GM12878 (cell line): Measurements from ENCODE around the gene OS9. TPM values are rescaled to one million over a fixed set of nuclear protein-coding genes. Genes with fewer than 3 reads are reported as not detected.

Experiments used
- ATAC-seq: fragments of 200-7000 bp; cut with Tn5 transposase; 3 replicates; pipeline ENCODE4 v1.9.1; 2020; ENCODE audit warnings: mild to moderate bottlenecking, moderate library complexity
- BruUV-seq: library from RNA; stranded (reverse); fragments of 400-500 nt; replicated peaks from 2 replicates; lab custom pipeline; 2021; lab: Mats Ljungman, UMichigan
- CTCF ChIA-PET: fragments of 300-600 bp; sonication (Branson Sonifier 250); formaldehyde crosslinking; extraction: SDS; loops from one replicate; lab custom pipeline; 2021; ENCODE audit warnings: inconsistent platforms; lab: Yijun Ruan, JAX
- POLR2A ChIA-PET: fragments of 350-600 bp; formaldehyde crosslinking; extraction: SDS; loops from one replicate; lab custom pipeline; 2021; ENCODE audit warnings: inconsistent platforms; lab: Charles Lee
- RAD21 ChIA-PET: fragments of 300-600 bp; sonication (Branson Sonifier 250); formaldehyde crosslinking; loops from one replicate; lab custom pipeline; 2023; ENCODE audit warnings: antibody characterized with exemption; ENCODE audit not compliant: unreplicated experiment; lab: Charles Lee
- SMC1A ChIA-PET: fragments of 300-600 bp; sonication (Branson Sonifier 250); formaldehyde crosslinking; loops from one replicate; lab custom pipeline; 2023; ENCODE audit not compliant: unreplicated experiment, uncharacterized antibody; lab: Charles Lee
- DNase-seq: peaks from one replicate; pipeline ENCODE4 v3.0.0-alpha.2; 2011; ENCODE audit warnings: low read depth, low spot score
- FAIRE-seq: peaks from 3 replicates; lab custom pipeline; 2011; peaks lifted over from hg19 to GRCh38; lab: Jason Lieb, UNC
- H2AFZ ChIP-seq: 2 replicates; pipeline ENCODE4 v1.6.0; 2011; ENCODE audit warnings: low read depth, low read length, control low read depth; ENCODE audit not compliant: control insufficient read depth
- H3K27ac ChIP-seq: 2 replicates; pipeline ENCODE4 v1.5.1; 2011; ENCODE audit warnings: control low read depth; ENCODE audit not compliant: control insufficient read depth, insufficient read depth
- H3K27me3 ChIP-seq, 2 experiments: replicated peaks in 1 of 2; 2 replicates each; pipeline versions ENCODE4 v1.6.0 to v1.6.1; 2011; ENCODE audit warnings: low read length in 1 of 2; ENCODE audit not compliant: control insufficient read depth in 2 of 2, insufficient read depth in 2 of 2
- H3K36me3 ChIP-seq, 2 experiments: 2 replicates each; pipeline ENCODE4 v1.5.1; 2011; ENCODE audit warnings: low read length in 1 of 2; ENCODE audit not compliant: control insufficient read depth in 2 of 2, insufficient read depth in 2 of 2
- H3K4me1 ChIP-seq: 2 replicates; pipeline ENCODE4 v1.6.1; 2011; ENCODE audit warnings: mild to moderate bottlenecking, low read length, moderate library complexity, mixed read lengths; ENCODE audit not compliant: control insufficient read depth, insufficient read depth
- H3K4me2 ChIP-seq: 2 replicates; pipeline ENCODE4 v1.6.0; 2011; ENCODE audit warnings: control low read depth; ENCODE audit not compliant: control insufficient read depth, insufficient read depth
- H3K4me3 ChIP-seq: fragments of 200-600 bp; sonication (generic); 2 replicates; pipeline ENCODE4 v1.5.1; 2016
- H3K79me2 ChIP-seq: 2 replicates; pipeline ENCODE4 v1.6.0; 2011; ENCODE audit warnings: low read length; ENCODE audit not compliant: control insufficient read depth, insufficient read depth
- H3K9ac ChIP-seq: 2 replicates; pipeline ENCODE4 v1.8.0; 2011; ENCODE audit warnings: low read length, control low read depth, mixed read lengths; ENCODE audit not compliant: control insufficient read depth, insufficient read depth
- H3K9me3 ChIP-seq: replicated peaks from 3 replicates; pipeline ENCODE4 v1.5.1; 2011; ENCODE audit warnings: mild to moderate bottlenecking, low read length; ENCODE audit not compliant: control insufficient read depth, insufficient read depth
- H4K20me1 ChIP-seq: 2 replicates; pipeline ENCODE4 v1.6.0; 2011; ENCODE audit not compliant: control insufficient read depth, insufficient read depth
- ATF2 ChIP-seq: IDR thresholded peaks from 2 replicates; pipeline ENCODE4 v1.6.1; 2012; ENCODE audit warnings: low read length, inconsistent platforms
- BCL11A ChIP-seq: IDR thresholded peaks from 2 replicates; pipeline ENCODE4 v1.6.1; 2011; ENCODE audit warnings: low read depth, low read length
- ESRRA ChIP-seq: IDR thresholded peaks from 2 replicates; pipeline ENCODE4 v1.6.1; 2012; ENCODE audit warnings: mild to moderate bottlenecking, low read length, improper control_type of control experiment
- HDAC6 ChIP-seq: fragments of 200-600 bp; sonication (generic); IDR thresholded peaks from one replicate; pipeline ENCODE4 v1.8.0; 2017; ENCODE audit warnings: antibody characterized with exemption; ENCODE audit not compliant: unreplicated experiment
- MEF2A ChIP-seq: IDR thresholded peaks from 2 replicates; pipeline ENCODE4 v1.6.1; 2011; ENCODE audit warnings: low read depth, mild to moderate bottlenecking, low read length, moderate library complexity; ENCODE audit not compliant: insufficient read depth
- MTA3 ChIP-seq: IDR thresholded peaks from 2 replicates; pipeline ENCODE4 v1.6.1; 2012; ENCODE audit warnings: low read length, inconsistent platforms, borderline replicate concordance
- MYC ChIP-seq: IDR thresholded peaks from 2 replicates; pipeline ENCODE4 v1.6.1; 2011; ENCODE audit warnings: mild to moderate bottlenecking, low read length, moderate library complexity, inconsistent platforms; ENCODE audit not compliant: insufficient read depth, insufficient replicate concordance, insufficient read length, severe bottlenecking
- NR2C2 ChIP-seq: IDR thresholded peaks from 2 replicates; pipeline ENCODE4 v1.6.1; 2011; ENCODE audit warnings: borderline replicate concordance, low read depth; ENCODE audit not compliant: control insufficient read depth, insufficient read length
- PML ChIP-seq: IDR thresholded peaks from 2 replicates; pipeline ENCODE4 v1.6.1; 2012; ENCODE audit warnings: low read length, inconsistent platforms
- POLR2AphosphoS2 ChIP-seq: IDR thresholded peaks from 2 replicates; pipeline ENCODE4 v1.6.1; 2011; ENCODE audit warnings: low read depth, mild to moderate bottlenecking, low read length, improper control_type of control experiment, moderate library complexity
- WRNIP1 ChIP-seq: IDR thresholded peaks from 2 replicates; pipeline ENCODE4 v1.6.1; 2011; ENCODE audit warnings: low read depth, low read length, improper control_type of control experiment, borderline replicate concordance
- WGBS: methylation state at CpG from one replicate; pipeline ENCODE4 v1.1.6; 2016; ENCODE audit warnings: low lambda C conversion rate; ENCODE audit not compliant: insufficient replicate concordance, insufficient coverage; ENCODE audit errors: missing lambda C conversion rate; 5-methylcytosine and 5-hydroxymethylcytosine counted together
- in situ Hi-C: fragments of 300-500 bp; cut with MboI; formaldehyde crosslinking; loops from 9 replicates; pipeline ENCODE4 v1.14.3; 2018; ENCODE audit warnings: mixed read lengths
- intact Hi-C: fragments of 100-400 bp; cut with micrococcal nuclease; formaldehyde crosslinking; loops from one replicate; pipeline ENCODE4 v1.14.2; 2022; ENCODE audit not compliant: unreplicated experiment
- polyA plus RNA-seq, 11 experiments: library from polyadenylated mRNA; depleted of rRNA in 4 of 11; unstranded in 6 of 11; stranded (reverse) in 5 of 11; fragments of >200 nt; fragmentation: Nextera tagmentation in 4 of 11; fragmentation: Illumina TruSeq in 1 of 11; extraction: Ambion mirVana in 4 of 11; extraction: Trizol in 1 of 11; gene quantifications; 1 replicate in 1 of 11; 2 replicates in 10 of 11; pipeline versions ENCODE4 v1.2.1 to v1.2.3, GENCODE V29; 2011 to 2016; ENCODE audit warnings: inconsistent platforms in 2 of 11, missing spikeins in 2 of 11, low read depth in 1 of 11
- total RNA-seq, 4 experiments: library from RNA; depleted of rRNA in 3 of 4; stranded (reverse); fragments of >200 nt in 3 of 4; fragmentation: Illumina TruSeq in 1 of 4; extraction: Trizol in 1 of 4; gene quantifications; 2 replicates each; pipeline versions ENCODE4 v1.2.1 to v1.2.3, GENCODE V29; 2013 to 2021
- TF ChIP-seq, protein P1 (sequence below): fragments of 450-650 bp; IDR thresholded peaks from 2 replicates; pipeline ENCODE4 v1.6.1; 2017; ENCODE audit warnings: mild to moderate bottlenecking
- TF ChIP-seq, protein P2 (sequence below): fragments of 450-650 bp; IDR thresholded peaks from 2 replicates; pipeline ENCODE4 v1.6.1; 2018; ENCODE audit warnings: borderline replicate concordance, mild to moderate bottlenecking; ENCODE audit not compliant: partially characterized antibody

Gene OS9
- total and polyA plus RNA-seq, 10 of the 15 experiments (the other 5 are each of a cell fraction or from before 2014, with no cell fraction given), result 5.2 to 106 (median 79.1) TPM

DNA sequence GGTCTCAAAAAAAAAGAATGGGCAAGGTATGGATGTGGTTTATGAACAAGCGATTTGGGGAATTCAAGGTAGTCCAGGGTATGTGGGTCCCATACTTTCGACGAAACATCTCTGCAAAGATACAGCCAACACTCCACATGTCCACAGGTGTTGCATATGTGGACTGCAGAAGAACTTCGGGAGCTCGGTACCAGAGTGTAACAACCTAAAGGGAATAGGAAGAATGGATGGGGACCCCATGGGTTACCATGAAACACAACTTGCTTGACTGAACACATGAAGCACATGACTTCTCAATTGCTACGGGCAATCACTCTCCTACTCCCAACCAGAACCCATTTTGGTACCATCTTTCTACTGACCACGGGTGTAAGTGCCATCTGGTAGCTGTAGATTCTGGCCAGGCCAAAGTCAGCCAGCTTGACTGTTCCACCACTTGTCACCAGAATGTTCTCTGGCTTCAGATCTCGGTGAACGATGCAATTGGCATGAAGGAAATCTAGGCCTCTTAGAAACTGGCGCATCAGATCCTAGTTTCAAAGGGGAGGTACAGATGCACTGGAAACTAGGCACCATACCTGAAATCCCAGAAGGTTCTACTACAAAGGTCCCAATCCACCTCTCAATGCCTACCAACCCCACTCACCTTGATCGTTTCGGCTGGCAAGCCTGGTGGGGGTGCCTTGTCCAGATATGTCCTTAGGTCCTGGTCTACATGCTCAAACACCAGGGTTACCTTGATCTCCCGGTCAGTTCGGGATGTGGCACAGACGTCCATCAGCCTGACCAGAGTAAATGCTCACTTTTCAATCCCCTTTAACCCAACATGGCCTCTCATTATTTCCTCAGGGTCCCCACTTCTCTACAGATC lies 56.9 kb downstream of the OS9 start (continued):
- TF ChIP-seq MEF2A, result no peak
- 0 out of 2 replicates have a peak, but pooled peaks have one; percentile 27 for TF ChIP-seq PML
- TF ChIP-seq ATF2, result no peak
- TF ChIP-seq WRNIP1, result 0 out of 2 replicates have a peak, but pooled peaks have one; percentile 31
- no peak for TF ChIP-seq BCL11A
- no peak for TF ChIP-seq HDAC6

DNA sequence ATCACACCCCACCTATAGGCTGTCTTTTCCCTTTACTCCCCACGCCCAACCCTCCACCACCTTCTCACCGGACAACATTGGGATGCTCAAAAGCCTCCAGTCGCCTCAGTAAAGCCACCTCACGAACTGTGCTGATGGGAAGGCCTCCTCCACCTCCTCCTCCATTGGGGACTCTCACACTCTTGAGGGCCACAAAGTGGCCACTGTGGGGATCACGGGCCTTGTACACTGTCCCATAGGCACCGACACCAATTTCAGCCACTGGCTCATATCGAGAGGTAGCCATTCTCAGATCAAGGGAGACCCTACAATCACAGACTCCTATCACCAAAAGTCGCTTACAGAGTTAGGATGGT lies 57.5 kb downstream of the OS9 start:
- H3K27me3 ChIP-seq, result no peaks in the 10 kb centered on the region
- peak overlapping the region; percentile 94 for H3K27ac ChIP-seq
- no TSS peak for BruUV-seq
- ChIA-PET RAD21 (interaction anchor here (0.6 to 1.1 kb wide), 4 partner anchors 10 to 190 kb away, joined by 3 to 5 read pairs (median 4); no protein-coding TSS in a partner anchor), SMC1A (no interaction called here), POLR2A (interaction anchor here (0.8 to 1.2 kb wide), 2 partner anchors 10 to 12 kb away, joined by 4 to 18 read pairs; no protein-coding TSS in a partner anchor)
- intact Hi-C loops, result loop anchor here (10.0 kb wide), 1 partner anchor 277 kb away; the partner anchor contains the start of gene ARHGAP9
- H3K4me2 ChIP-seq, result peak overlapping the region; percentile 78
- no peaks in the 10 kb centered on the region for H3K9me3 ChIP-seq
- DNase-seq, result no peak
- peak overlapping the region; percentile 99 for H3K9ac ChIP-seq
- ATAC-seq, result peak; percentile 2
- in situ Hi-C loops, result no loop called here
- H4K20me1 ChIP-seq, result no peaks in the 10 kb centered on the region
- 5% methylated on average over 8 of the region's 8 CpGs for WGBS
- H3K4me1 ChIP-seq, result peaks cover 21% of the 10 kb centered on the region
- H3K79me2 ChIP-seq, result peaks cover 30% of the 10 kb centered on the region
- H3K36me3 ChIP-seq, result peaks cover 6 to 7% of the 10 kb centered on the region in 2 experiments
- H3K4me3 ChIP-seq, result peak overlapping the region; percentile 79
- no peak for FAIRE-seq
- peak overlapping the region; percentile 83 for H2AFZ ChIP-seq
- TF ChIP-seq ESRRA, result no peak
- peak; percentile 35; the same call in 1 of the 2 replicates for TF ChIP-seq MTA3
- TF ChIP-seq BCL11A, result no peak
- TF ChIP-seq, protein P1, sequence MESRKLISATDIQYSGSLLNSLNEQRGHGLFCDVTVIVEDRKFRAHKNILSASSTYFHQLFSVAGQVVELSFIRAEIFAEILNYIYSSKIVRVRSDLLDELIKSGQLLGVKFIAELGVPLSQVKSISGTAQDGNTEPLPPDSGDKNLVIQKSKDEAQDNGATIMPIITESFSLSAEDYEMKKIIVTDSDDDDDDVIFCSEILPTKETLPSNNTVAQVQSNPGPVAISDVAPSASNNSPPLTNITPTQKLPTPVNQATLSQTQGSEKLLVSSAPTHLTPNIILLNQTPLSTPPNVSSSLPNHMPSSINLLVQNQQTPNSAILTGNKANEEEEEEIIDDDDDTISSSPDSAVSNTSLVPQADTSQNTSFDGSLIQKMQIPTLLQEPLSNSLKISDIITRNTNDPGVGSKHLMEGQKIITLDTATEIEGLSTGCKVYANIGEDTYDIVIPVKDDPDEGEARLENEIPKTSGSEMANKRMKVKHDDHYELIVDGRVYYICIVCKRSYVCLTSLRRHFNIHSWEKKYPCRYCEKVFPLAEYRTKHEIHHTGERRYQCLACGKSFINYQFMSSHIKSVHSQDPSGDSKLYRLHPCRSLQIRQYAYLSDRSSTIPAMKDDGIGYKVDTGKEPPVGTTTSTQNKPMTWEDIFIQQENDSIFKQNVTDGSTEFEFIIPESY, result no peak
- 0 out of 2 replicates have a peak, but pooled peaks have one; percentile 22 for TF ChIP-seq POLR2AphosphoS2
- TF ChIP-seq, protein P2, sequence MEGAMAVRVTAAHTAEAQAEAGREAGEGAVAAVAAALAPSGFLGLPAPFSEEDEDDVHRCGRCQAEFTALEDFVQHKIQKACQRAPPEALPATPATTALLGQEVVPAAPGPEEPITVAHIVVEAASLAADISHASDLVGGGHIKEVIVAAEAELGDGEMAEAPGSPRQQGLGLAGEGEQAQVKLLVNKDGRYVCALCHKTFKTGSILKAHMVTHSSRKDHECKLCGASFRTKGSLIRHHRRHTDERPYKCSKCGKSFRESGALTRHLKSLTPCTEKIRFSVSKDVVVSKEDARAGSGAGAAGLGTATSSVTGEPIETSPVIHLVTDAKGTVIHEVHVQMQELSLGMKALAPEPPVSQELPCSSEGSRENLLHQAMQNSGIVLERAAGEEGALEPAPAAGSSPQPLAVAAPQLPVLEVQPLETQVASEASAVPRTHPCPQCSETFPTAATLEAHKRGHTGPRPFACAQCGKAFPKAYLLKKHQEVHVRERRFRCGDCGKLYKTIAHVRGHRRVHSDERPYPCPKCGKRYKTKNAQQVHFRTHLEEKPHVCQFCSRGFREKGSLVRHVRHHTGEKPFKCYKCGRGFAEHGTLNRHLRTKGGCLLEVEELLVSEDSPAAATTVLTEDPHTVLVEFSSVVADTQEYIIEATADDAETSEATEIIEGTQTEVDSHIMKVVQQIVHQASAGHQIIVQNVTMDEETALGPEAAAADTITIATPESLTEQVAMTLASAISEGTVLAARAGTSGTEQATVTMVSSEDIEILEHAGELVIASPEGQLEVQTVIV, result no peak
- TF ChIP-seq NR2C2, result no peak
- TF ChIP-seq MYC, result no peak
- TF ChIP-seq, all 136 proteins: peak for 2
- CTCF ChIA-PET, result interaction anchor here (1.2 to 1.9 kb wide), 2 partner anchors 10 to 144 kb away, joined by 3 to 9 read pairs; no protein-coding TSS in a partner anchor
